NT2/D1 (cell line): ENCODE results near the gene USP9Y.

ENCODE experiments used
- SUZ12 ChIP-seq: IDR thresholded peaks from 2 replicates; pipeline ENCODE4 v1.6.1; 2011; ENCODE audit not compliant: insufficient read length, insufficient read depth; ENCODE audit errors: extremely low read depth
- YY1 ChIP-seq: IDR thresholded peaks from 2 replicates; pipeline ENCODE4 v1.6.1; 2011; ENCODE audit not compliant: insufficient read length, insufficient read depth
- ZNF274 ChIP-seq: IDR thresholded peaks from 2 replicates; pipeline ENCODE4 v1.6.1; 2011; ENCODE audit warnings: mild to moderate bottlenecking, low read depth, low read length

GRCh38 chrY:12729746-12730145 lies 28.7 kb downstream of the USP9Y start:
- no peak for TF ChIP-seq YY1
- TF ChIP-seq ZNF274: no peak
- TF ChIP-seq SUZ12: no peak
